ENCODE results near the gene RELB. TPM values are rescaled to one million over a fixed set of nuclear protein-coding genes. Genes with fewer than 3 reads are reported as not detected.

The RELB gene
- total and polyA plus RNA-seq, 10 of the 15 experiments (the other 5 are each of a cell fraction or from before 2014, with no cell fraction given), result 0.66 to 43.8 (median 12.8) TPM

DNA sequence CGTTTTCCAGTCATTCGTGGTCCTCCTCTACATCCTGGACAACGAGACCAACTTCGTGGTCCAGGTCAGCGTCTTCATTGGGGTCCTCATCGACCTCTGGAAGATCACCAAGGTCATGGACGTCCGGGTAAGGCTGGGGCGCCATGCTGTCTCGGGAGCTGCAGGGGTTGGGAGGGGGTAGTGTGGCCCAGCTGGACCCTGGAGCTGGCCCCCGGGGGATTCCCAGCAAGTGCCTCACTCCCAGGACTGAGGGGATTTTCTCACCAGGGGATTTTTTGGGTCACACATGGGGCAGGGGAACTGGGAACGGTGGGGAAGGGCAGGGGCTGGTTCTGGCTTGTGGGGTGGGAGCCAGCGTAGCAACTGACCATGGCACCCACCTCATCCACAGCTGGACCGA is 10.8 kb upstream of the RELB start:
- intact Hi-C loops (cut with micrococcal nuclease; ENCODE audit: unreplicated experiment) (no loop called here), in situ Hi-C loops (cut with MboI) (no loop called here)
- no TSS peak for BruUV-seq (replicated peaks)
- H4K20me1 ChIP-seq (ENCODE audit: control insufficient read depth, insufficient read depth), result no peaks in the 10 kb centered on the region
- peak overlapping the region; percentile 1; the same call in 1 of the 2 replicates for H3K27ac ChIP-seq (ENCODE audit: control insufficient read depth, insufficient read depth)
- H2AFZ ChIP-seq (ENCODE audit: control insufficient read depth, low read depth, low read length), result no peak overlapping the region
- H3K79me2 ChIP-seq (ENCODE audit: control insufficient read depth, insufficient read depth, low read length), result no peaks in the 10 kb centered on the region
- no peak overlapping the region for H3K4me2 ChIP-seq (ENCODE audit: control insufficient read depth, insufficient read depth)
- H3K27me3 ChIP-seq (replicated peaks in 1 of 2; ENCODE audit: control insufficient read depth in 2 of 2, insufficient read depth in 2 of 2, low read length in 1 of 2), result no peaks in the 10 kb centered on the region
- RAD21 ChIA-PET (ENCODE audit: unreplicated experiment), result interaction anchor here (0.7 to 3.5 kb wide), 5 partner anchors 49 to 427 kb away, joined by 3 to 29 read pairs (median 11); partner anchors contain the start of gene CLASRP
- CTCF ChIA-PET, result interaction anchor here (1.8 to 3.5 kb wide), 6 partner anchors 11 to 134 kb away, joined by 6 to 70 read pairs (median 13); partner anchors contain the start of genes CLASRP and RELB
- DNase-seq (ENCODE audit: low read depth, low spot score) (no peak), FAIRE-seq (no peak), ATAC-seq (peak; percentile 22)
- POLR2A ChIA-PET, result interaction anchor here (0.5 to 4.1 kb wide), 5 partner anchors 11 to 147 kb away, joined by 3 to 24 read pairs (median 4); partner anchors contain the start of gene RELB
- WGBS (ENCODE audit: insufficient coverage, insufficient replicate concordance, low lambda C conversion rate, missing lambda C conversion rate), result 49% methylated on average over 14 of the region's 14 CpGs
- peaks cover 12% of the 10 kb centered on the region for H3K4me1 ChIP-seq (ENCODE audit: control insufficient read depth, insufficient read depth, low read length)
- H3K9ac ChIP-seq (ENCODE audit: control insufficient read depth, insufficient read depth, low read length), result no peak overlapping the region
- H3K4me3 ChIP-seq, result no peak overlapping the region
- H3K9me3 ChIP-seq (replicated peaks; ENCODE audit: control insufficient read depth, insufficient read depth, low read length), result no peaks in the 10 kb centered on the region
- H3K36me3 ChIP-seq (ENCODE audit: control insufficient read depth in 2 of 2, insufficient read depth in 2 of 2, low read length in 1 of 2), result peaks cover 0 to 36% of the 10 kb centered on the region in 2 experiments; a peak in 3 of 4 replicates
- SMC1A ChIA-PET (ENCODE audit: uncharacterized antibody, unreplicated experiment), result interaction anchor here (0.9 to 2.1 kb wide), 4 partner anchors 24 to 188 kb away, joined by 3 to 10 read pairs (median 4); partner anchors contain the start of genes BLOC1S3 and TRAPPC6A
- TF ChIP-seq HSF1 (IDR thresholded peaks at IDR 0.05; ENCODE audit: low read depth, low read length) (no peak), RFX5 (IDR thresholded peaks at IDR 0.05; ENCODE audit: low read depth, low read length) (no peak), KLF5 (IDR thresholded peaks at IDR 0.05; ENCODE audit: partially characterized antibody) (no peak), RBBP5 (conservative IDR thresholded peaks at IDR 0.05) (no peak), BHLHE40 (IDR thresholded peaks at IDR 0.05; ENCODE audit: borderline replicate concordance in 1 of 2, low read depth in 2 of 2, low read length in 1 of 2) (no peak), BACH1 (IDR thresholded peaks at IDR 0.05; ENCODE audit: borderline replicate concordance) (no peak), ZNF384 (IDR thresholded peaks at IDR 0.05; ENCODE audit: borderline replicate concordance, low read depth, low read length) (no peak), GATAD2B (conservative IDR thresholded peaks at IDR 0.05; ENCODE audit: low read depth) (no peak), NR2F1 (conservative IDR thresholded peaks at IDR 0.05) (0 out of 2 replicates have a peak, but pooled peaks have one; percentile 16)
- TF ChIP-seq, protein P1, sequence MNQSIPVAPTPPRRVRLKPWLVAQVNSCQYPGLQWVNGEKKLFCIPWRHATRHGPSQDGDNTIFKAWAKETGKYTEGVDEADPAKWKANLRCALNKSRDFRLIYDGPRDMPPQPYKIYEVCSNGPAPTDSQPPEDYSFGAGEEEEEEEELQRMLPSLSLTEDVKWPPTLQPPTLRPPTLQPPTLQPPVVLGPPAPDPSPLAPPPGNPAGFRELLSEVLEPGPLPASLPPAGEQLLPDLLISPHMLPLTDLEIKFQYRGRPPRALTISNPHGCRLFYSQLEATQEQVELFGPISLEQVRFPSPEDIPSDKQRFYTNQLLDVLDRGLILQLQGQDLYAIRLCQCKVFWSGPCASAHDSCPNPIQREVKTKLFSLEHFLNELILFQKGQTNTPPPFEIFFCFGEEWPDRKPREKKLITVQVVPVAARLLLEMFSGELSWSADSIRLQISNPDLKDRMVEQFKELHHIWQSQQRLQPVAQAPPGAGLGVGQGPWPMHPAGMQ (IDR thresholded peaks at IDR 0.05; ENCODE audit: borderline replicate concordance), result no peak
- TF ChIP-seq, protein P2, sequence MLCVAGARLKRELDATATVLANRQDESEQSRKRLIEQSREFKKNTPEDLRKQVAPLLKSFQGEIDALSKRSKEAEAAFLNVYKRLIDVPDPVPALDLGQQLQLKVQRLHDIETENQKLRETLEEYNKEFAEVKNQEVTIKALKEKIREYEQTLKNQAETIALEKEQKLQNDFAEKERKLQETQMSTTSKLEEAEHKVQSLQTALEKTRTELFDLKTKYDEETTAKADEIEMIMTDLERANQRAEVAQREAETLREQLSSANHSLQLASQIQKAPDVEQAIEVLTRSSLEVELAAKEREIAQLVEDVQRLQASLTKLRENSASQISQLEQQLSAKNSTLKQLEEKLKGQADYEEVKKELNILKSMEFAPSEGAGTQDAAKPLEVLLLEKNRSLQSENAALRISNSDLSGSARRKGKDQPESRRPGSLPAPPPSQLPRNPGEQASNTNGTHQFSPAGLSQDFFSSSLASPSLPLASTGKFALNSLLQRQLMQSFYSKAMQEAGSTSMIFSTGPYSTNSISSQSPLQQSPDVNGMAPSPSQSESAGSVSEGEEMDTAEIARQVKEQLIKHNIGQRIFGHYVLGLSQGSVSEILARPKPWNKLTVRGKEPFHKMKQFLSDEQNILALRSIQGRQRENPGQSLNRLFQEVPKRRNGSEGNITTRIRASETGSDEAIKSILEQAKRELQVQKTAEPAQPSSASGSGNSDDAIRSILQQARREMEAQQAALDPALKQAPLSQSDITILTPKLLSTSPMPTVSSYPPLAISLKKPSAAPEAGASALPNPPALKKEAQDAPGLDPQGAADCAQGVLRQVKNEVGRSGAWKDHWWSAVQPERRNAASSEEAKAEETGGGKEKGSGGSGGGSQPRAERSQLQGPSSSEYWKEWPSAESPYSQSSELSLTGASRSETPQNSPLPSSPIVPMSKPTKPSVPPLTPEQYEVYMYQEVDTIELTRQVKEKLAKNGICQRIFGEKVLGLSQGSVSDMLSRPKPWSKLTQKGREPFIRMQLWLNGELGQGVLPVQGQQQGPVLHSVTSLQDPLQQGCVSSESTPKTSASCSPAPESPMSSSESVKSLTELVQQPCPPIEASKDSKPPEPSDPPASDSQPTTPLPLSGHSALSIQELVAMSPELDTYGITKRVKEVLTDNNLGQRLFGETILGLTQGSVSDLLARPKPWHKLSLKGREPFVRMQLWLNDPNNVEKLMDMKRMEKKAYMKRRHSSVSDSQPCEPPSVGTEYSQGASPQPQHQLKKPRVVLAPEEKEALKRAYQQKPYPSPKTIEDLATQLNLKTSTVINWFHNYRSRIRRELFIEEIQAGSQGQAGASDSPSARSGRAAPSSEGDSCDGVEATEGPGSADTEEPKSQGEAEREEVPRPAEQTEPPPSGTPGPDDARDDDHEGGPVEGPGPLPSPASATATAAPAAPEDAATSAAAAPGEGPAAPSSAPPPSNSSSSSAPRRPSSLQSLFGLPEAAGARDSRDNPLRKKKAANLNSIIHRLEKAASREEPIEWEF (IDR thresholded peaks at IDR 0.05; ENCODE audit: insufficient replicate concordance, low read depth, low read length), result no peak
- TF ChIP-seq, protein P3, sequence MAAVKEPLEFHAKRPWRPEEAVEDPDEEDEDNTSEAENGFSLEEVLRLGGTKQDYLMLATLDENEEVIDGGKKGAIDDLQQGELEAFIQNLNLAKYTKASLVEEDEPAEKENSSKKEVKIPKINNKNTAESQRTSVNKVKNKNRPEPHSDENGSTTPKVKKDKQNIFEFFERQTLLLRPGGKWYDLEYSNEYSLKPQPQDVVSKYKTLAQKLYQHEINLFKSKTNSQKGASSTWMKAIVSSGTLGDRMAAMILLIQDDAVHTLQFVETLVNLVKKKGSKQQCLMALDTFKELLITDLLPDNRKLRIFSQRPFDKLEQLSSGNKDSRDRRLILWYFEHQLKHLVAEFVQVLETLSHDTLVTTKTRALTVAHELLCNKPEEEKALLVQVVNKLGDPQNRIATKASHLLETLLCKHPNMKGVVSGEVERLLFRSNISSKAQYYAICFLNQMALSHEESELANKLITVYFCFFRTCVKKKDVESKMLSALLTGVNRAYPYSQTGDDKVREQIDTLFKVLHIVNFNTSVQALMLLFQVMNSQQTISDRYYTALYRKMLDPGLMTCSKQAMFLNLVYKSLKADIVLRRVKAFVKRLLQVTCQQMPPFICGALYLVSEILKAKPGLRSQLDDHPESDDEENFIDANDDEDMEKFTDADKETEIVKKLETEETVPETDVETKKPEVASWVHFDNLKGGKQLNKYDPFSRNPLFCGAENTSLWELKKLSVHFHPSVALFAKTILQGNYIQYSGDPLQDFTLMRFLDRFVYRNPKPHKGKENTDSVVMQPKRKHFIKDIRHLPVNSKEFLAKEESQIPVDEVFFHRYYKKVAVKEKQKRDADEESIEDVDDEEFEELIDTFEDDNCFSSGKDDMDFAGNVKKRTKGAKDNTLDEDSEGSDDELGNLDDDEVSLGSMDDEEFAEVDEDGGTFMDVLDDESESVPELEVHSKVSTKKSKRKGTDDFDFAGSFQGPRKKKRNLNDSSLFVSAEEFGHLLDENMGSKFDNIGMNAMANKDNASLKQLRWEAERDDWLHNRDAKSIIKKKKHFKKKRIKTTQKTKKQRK (IDR thresholded peaks at IDR 0.05; ENCODE audit: low read depth, low read length), result no peak
